HepG2 (cell line): ENCODE data around the gene HK2. TPM values are rescaled to one million over a fixed set of nuclear protein-coding genes. Genes with fewer than 3 reads are reported as not detected.

Experiments used
- AGO2 ChIP-seq: fragments of 200-400 bp; formaldehyde crosslinking; optimal IDR thresholded peaks from 2 replicates; pipeline ENCODE3; 2017; ENCODE audit warnings: mild to moderate bottlenecking, low read depth, low read length, moderate library complexity
- CBX1 ChIP-seq: IDR thresholded peaks from one replicate; pipeline ENCODE4 v1.6.1; 2016; ENCODE audit warnings: antibody characterized with exemption, low read depth
- CSRNP1 ChIP-seq: sonication (generic); formaldehyde crosslinking; IDR thresholded peaks from 2 replicates; pipeline ENCODE4 v1.8.1; 2023; ENCODE audit warnings: mild to moderate bottlenecking, missing genetic modification reagents
- DNMT1 ChIP-seq: sonication (generic); formaldehyde crosslinking; IDR thresholded peaks from 2 replicates; pipeline ENCODE4 v1.5.1; 2020; ENCODE audit warnings: mild to moderate bottlenecking, missing genetic modification reagents
- GTF2F1 ChIP-seq: fragments of 150-350 bp; IDR thresholded peaks from 2 replicates; pipeline ENCODE4 v1.6.1; 2014; ENCODE audit warnings: low read length
- HOXA7 ChIP-seq: sonication (generic); formaldehyde crosslinking; IDR thresholded peaks from 2 replicates; pipeline ENCODE4 v1.8.1; 2022; ENCODE audit warnings: mild to moderate bottlenecking, missing genetic modification reagents, moderate library complexity
- KAT8 ChIP-seq: IDR thresholded peaks from 2 replicates; pipeline ENCODE4 v1.6.1; 2016; ENCODE audit warnings: missing genetic modification reagents, missing compliant biosample characterization
- MXD4 ChIP-seq: IDR thresholded peaks from 2 replicates; pipeline ENCODE4 v1.6.1; 2016; ENCODE audit warnings: mild to moderate bottlenecking, missing biosample characterization, missing genetic modification reagents
- PAWR ChIP-seq: sonication (generic); formaldehyde crosslinking; IDR thresholded peaks from 2 replicates; pipeline ENCODE4 v1.4.0; 2020; ENCODE audit warnings: missing genetic modification reagents, mild to moderate bottlenecking, borderline replicate concordance
- TBX3 ChIP-seq: fragments of 450-650 bp; IDR thresholded peaks from 2 replicates; pipeline ENCODE4 v1.6.1; 2017; ENCODE audit warnings: antibody characterized with exemption, mild to moderate bottlenecking, inconsistent platforms, borderline replicate concordance
- ZNF205 ChIP-seq: IDR thresholded peaks from 2 replicates; pipeline ENCODE4 v1.6.1; 2018; ENCODE audit warnings: missing biosample characterization, missing genetic modification reagents
- ZNF3 ChIP-seq: IDR thresholded peaks from 2 replicates; pipeline ENCODE4 v1.7.0; 2017; ENCODE audit warnings: inconsistent platforms
- ZNF501 ChIP-seq: sonication (generic); formaldehyde crosslinking; IDR thresholded peaks from 2 replicates; pipeline ENCODE4 v1.5.1; 2020; ENCODE audit warnings: mild to moderate bottlenecking, moderate library complexity, missing genetic modification reagents
- ZNF615 ChIP-seq: sonication (generic); formaldehyde crosslinking; IDR thresholded peaks from 2 replicates; pipeline ENCODE4 v1.5.0; 2020; ENCODE audit warnings: mild to moderate bottlenecking, missing genetic modification reagents, borderline replicate concordance
- ZNF704 ChIP-seq: sonication (generic); formaldehyde crosslinking; IDR thresholded peaks from 2 replicates; pipeline ENCODE4 v1.8.1; 2023; ENCODE audit warnings: mild to moderate bottlenecking, inconsistent platforms, moderate library complexity, missing genetic modification reagents, borderline replicate concordance
- ZNF883 ChIP-seq: sonication (generic); formaldehyde crosslinking; IDR thresholded peaks from 2 replicates; pipeline ENCODE4 v1.5.1; 2020; ENCODE audit warnings: mild to moderate bottlenecking, missing genetic modification reagents; ENCODE audit errors: not compliant biosample characterization
- ZSCAN20 ChIP-seq: sonication (generic); formaldehyde crosslinking; IDR thresholded peaks from 2 replicates; pipeline ENCODE4 v1.4.0; 2020; ENCODE audit warnings: missing genetic modification reagents, mild to moderate bottlenecking, borderline replicate concordance
- polyA plus RNA-seq, 8 experiments: library from polyadenylated mRNA; depleted of rRNA in 3 of 8; stranded (reverse) in 7 of 8; unstranded in 1 of 8; fragments of >200 nt; fragmentation: Illumina TruSeq in 4 of 8; extraction: Trizol in 4 of 8; gene quantifications; 2 replicates each; pipeline versions ENCODE4 v1.2.1 to v1.2.3, GENCODE V29; 2011 to 2016; ENCODE audit warnings: low read depth in 4 of 8, missing spikeins in 1 of 8, mixed read lengths in 1 of 8; ENCODE audit not compliant: insufficient read depth in 1 of 8
- total RNA-seq, 5 experiments: library from RNA; depleted of rRNA; stranded (reverse); fragments of >200 nt; fragmentation: Illumina TruSeq; extraction: Trizol; gene quantifications; 2 replicates each; pipeline ENCODE4 v1.2.3, GENCODE V29; 2016; ENCODE audit warnings: low read depth in 1 of 5
- TF ChIP-seq, protein P1 (sequence below), 2 experiments: sonication (generic) in 1 of 2; formaldehyde crosslinking in 1 of 2; IDR thresholded peaks; 2 replicates each; pipeline versions ENCODE4 v1.5.1 to v1.6.1; 2011 to 2020; ENCODE audit warnings: borderline replicate concordance in 1 of 2, low read depth in 1 of 2, low read length in 1 of 2, mild to moderate bottlenecking in 1 of 2, missing genetic modification reagents in 1 of 2, moderate library complexity in 1 of 2
- TF ChIP-seq, protein P2 (sequence below): sonication (generic); formaldehyde crosslinking; IDR thresholded peaks from 2 replicates; pipeline ENCODE4 v1.8.0; 2022; ENCODE audit warnings: missing genetic modification reagents, mild to moderate bottlenecking, inconsistent platforms, borderline replicate concordance
- TF ChIP-seq, protein P3 (sequence below): sonication (generic); formaldehyde crosslinking; conservative IDR thresholded peaks from 2 replicates; pipeline ENCODE4 v1.5.0; 2020; ENCODE audit warnings: missing genetic modification reagents

Gene HK2
- total and polyA plus RNA-seq, 2 of the 13 experiments (the other 11 are each of a cell fraction or from before 2014, with no cell fraction given), result 13.2 to 101 TPM

GRCh38 chr2:74917702-74918619 lies 84.0 kb downstream of the HK2 start (continued):
- TF ChIP-seq, protein P1, sequence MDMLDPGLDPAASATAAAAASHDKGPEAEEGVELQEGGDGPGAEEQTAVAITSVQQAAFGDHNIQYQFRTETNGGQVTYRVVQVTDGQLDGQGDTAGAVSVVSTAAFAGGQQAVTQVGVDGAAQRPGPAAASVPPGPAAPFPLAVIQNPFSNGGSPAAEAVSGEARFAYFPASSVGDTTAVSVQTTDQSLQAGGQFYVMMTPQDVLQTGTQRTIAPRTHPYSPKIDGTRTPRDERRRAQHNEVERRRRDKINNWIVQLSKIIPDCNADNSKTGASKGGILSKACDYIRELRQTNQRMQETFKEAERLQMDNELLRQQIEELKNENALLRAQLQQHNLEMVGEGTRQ (IDR thresholded peaks at IDR 0.05; ENCODE audit: low read depth, low read length), result no peak
- TF ChIP-seq, protein P1 (CRISPR knock-in tag; IDR thresholded peaks at IDR 0.05; ENCODE audit: borderline replicate concordance), result no peak
- TF ChIP-seq CSRNP1 (CRISPR knock-in tag), result no peak
- TF ChIP-seq KAT8, result peak; percentile 46
- TF ChIP-seq ZNF3 (CRISPR knock-in tag), result no peak
- TF ChIP-seq HOXA7 (CRISPR knock-in tag), result no peak
- TF ChIP-seq TBX3, result no peak
- TF ChIP-seq AGO2, result no peak
- no peak for TF ChIP-seq ZNF704 (CRISPR knock-in tag)
- no peak; the same call in 1 of the 2 replicates for TF ChIP-seq GTF2F1
- no peak for TF ChIP-seq PAWR (CRISPR knock-in tag)
- peak; percentile 40 for TF ChIP-seq ZNF883 (CRISPR knock-in tag)
- peak; percentile 84; the same call in 1 of the 2 replicates for TF ChIP-seq ZNF205 (CRISPR knock-in tag)
- no peak for TF ChIP-seq ZNF615 (CRISPR knock-in tag)
- TF ChIP-seq MXD4 (CRISPR knock-in tag), result peak; percentile 26; the same call in 1 of the 2 replicates
- TF ChIP-seq, protein P2, sequence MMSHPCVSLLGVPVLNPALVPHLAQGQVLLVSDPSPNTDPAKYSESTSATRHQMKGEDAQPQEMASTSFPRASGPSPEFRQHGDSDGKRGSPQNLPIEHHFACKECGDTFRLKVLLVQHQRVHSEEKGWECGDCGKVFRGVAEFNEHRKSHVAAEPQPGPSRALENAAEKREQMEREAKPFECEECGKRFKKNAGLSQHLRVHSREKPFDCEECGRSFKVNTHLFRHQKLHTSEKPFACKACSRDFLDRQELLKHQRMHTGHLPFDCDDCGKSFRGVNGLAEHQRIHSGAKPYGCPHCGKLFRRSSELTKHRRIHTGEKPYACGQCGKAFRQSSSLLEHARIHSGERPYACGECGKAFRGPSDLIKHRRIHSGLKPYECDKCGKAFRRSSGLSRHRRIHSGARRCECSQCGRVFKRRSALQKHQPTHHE (CRISPR knock-in tag), result no peak
- TF ChIP-seq CBX1, result no peak
- TF ChIP-seq ZSCAN20 (CRISPR knock-in tag), result no peak
- no peak for TF ChIP-seq DNMT1 (CRISPR knock-in tag)
- TF ChIP-seq, protein P3, sequence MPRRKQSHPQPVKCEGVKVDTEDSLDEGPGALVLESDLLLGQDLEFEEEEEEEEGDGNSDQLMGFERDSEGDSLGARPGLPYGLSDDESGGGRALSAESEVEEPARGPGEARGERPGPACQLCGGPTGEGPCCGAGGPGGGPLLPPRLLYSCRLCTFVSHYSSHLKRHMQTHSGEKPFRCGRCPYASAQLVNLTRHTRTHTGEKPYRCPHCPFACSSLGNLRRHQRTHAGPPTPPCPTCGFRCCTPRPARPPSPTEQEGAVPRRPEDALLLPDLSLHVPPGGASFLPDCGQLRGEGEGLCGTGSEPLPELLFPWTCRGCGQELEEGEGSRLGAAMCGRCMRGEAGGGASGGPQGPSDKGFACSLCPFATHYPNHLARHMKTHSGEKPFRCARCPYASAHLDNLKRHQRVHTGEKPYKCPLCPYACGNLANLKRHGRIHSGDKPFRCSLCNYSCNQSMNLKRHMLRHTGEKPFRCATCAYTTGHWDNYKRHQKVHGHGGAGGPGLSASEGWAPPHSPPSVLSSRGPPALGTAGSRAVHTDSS (CRISPR knock-in tag), result no peak
- peak; percentile 80 for TF ChIP-seq ZNF501 (CRISPR knock-in tag)
